K562 (cell line): ENCODE data around the gene CUL1. TPM values are rescaled to one million over a fixed set of nuclear protein-coding genes. Genes with fewer than 3 reads are reported as not detected.
A peak's percentile ranks its signal among the peaks of the same experiment; 100 is the strongest.

Experiments used
- CREBBP ChIP-seq: IDR thresholded peaks from one replicate; pipeline ENCODE4 v1.6.1; 2012; ENCODE audit warnings: low read depth, mild to moderate bottlenecking, control low read depth, inconsistent platforms, low read length
- EWSR1 ChIP-seq: fragments of 450-650 bp; IDR thresholded peaks from 2 replicates; pipeline ENCODE4 v1.6.1; 2018; ENCODE audit warnings: borderline replicate concordance, mild to moderate bottlenecking, low read depth, moderate library complexity; ENCODE audit not compliant: partially characterized antibody
- GTF2E2 ChIP-seq: fragments of 200-800 bp; sonication (Bioruptor generic); IDR thresholded peaks from 2 replicates; pipeline ENCODE4 v1.6.1; 2016; ENCODE audit warnings: missing genetic modification characterization, missing compliant biosample characterization
- HDAC3 ChIP-seq: fragments of 450-650 bp; IDR thresholded peaks from 2 replicates; pipeline ENCODE4 v1.6.1; 2018; ENCODE audit warnings: borderline replicate concordance, mild to moderate bottlenecking, moderate library complexity; ENCODE audit not compliant: partially characterized antibody
- KDM5B ChIP-seq: fragments of 200-600 bp; sonication (generic); IDR thresholded peaks from 2 replicates; pipeline ENCODE4 v1.6.1; 2012; ENCODE audit warnings: low read depth, mild to moderate bottlenecking, moderate library complexity, low read length, control low read depth, inconsistent platforms; ENCODE audit not compliant: insufficient replicate concordance
- LARP7 ChIP-seq: fragments of 450-650 bp; IDR thresholded peaks from 2 replicates; pipeline ENCODE4 v1.6.1; 2016
- MAFG ChIP-seq: fragments of 450-650 bp; conservative IDR thresholded peaks from 2 replicates; pipeline ENCODE4 v1.6.1; 2016; ENCODE audit warnings: missing genetic modification characterization, missing compliant biosample characterization
- NCOA2 ChIP-seq, 2 experiments: fragments of 450-650 bp; IDR thresholded peaks; 2 replicates each; pipeline ENCODE4 v1.6.1; 2018; ENCODE audit warnings: mild to moderate bottlenecking in 2 of 2, moderate library complexity in 1 of 2; ENCODE audit not compliant: partially characterized antibody in 2 of 2
- NFE2 ChIP-seq: IDR thresholded peaks from 2 replicates; pipeline ENCODE4 v1.6.1; 2014; ENCODE audit warnings: antibody characterized with exemption, low read depth
- POLR3G ChIP-seq: IDR thresholded peaks from 2 replicates; pipeline ENCODE4 v1.6.1; 2011; ENCODE audit not compliant: insufficient read length, insufficient replicate concordance; ENCODE audit errors: extremely low read depth
- PTRF ChIP-seq: fragments of 450-650 bp; IDR thresholded peaks from 2 replicates; pipeline ENCODE4 v1.6.1; 2016; ENCODE audit warnings: mild to moderate bottlenecking, missing genetic modification characterization, missing compliant biosample characterization
- SOX6 ChIP-seq: fragments of 450-650 bp; IDR thresholded peaks from 2 replicates; pipeline ENCODE4 v1.6.1; 2014; ENCODE audit warnings: mild to moderate bottlenecking
- TEAD2 ChIP-seq: fragments of 450-650 bp; IDR thresholded peaks from 2 replicates; pipeline ENCODE4 v1.6.1; 2016; ENCODE audit warnings: missing genetic modification characterization, control low read depth, missing compliant biosample characterization
- ZBTB7A ChIP-seq: IDR thresholded peaks from 2 replicates; pipeline ENCODE4 v1.6.1; 2011; ENCODE audit warnings: low read depth, mild to moderate bottlenecking, low read length, moderate library complexity, borderline replicate concordance; ENCODE audit not compliant: control insufficient read depth
- ZNF175 ChIP-seq: fragments of 200-800 bp; sonication (Bioruptor generic); IDR thresholded peaks from 2 replicates; pipeline ENCODE4 v1.6.1; 2016; ENCODE audit warnings: low read depth, mild to moderate bottlenecking, missing genetic modification characterization, missing compliant biosample characterization
- ZNF232 ChIP-seq: sonication (generic); formaldehyde crosslinking; IDR thresholded peaks from 2 replicates; pipeline ENCODE4 v1.8.0; 2022; ENCODE audit warnings: mild to moderate bottlenecking, missing genetic modification reagents
- polyA plus RNA-seq, 8 experiments: library from polyadenylated mRNA; depleted of rRNA in 4 of 8; stranded (reverse) in 5 of 8; unstranded in 3 of 8; fragments of >200 nt; fragmentation: Nextera tagmentation in 2 of 8; fragmentation: Illumina TruSeq in 1 of 8; extraction: Ambion mirVana in 2 of 8; extraction: Trizol in 1 of 8; gene quantifications; 2 replicates each; pipeline versions ENCODE4 v1.2.1 to v1.2.3, GENCODE V29; 2011 to 2014; ENCODE audit warnings: inconsistent platforms in 1 of 8, missing spikeins in 1 of 8
- total RNA-seq, 7 experiments: library from RNA; depleted of rRNA in 6 of 7; stranded (reverse); fragments of >200 nt in 6 of 7; fragmentation: Illumina TruSeq in 2 of 7; extraction: Trizol in 2 of 7; gene quantifications; 2 replicates each; pipeline versions ENCODE4 v1.2.1 to v1.2.3, GENCODE V29; 2011 to 2021; ENCODE audit warnings: low replicate concordance in 1 of 7
- TF ChIP-seq, protein P1 (sequence below): sonication (generic); formaldehyde crosslinking; IDR thresholded peaks from 2 replicates; pipeline ENCODE4 v1.8.1; 2022; ENCODE audit warnings: missing genetic modification reagents
- TF ChIP-seq, protein P2 (sequence below): IDR thresholded peaks from 2 replicates; pipeline ENCODE4 v1.6.1; 2012; ENCODE audit warnings: low read depth, low read length, improper control_type of control experiment, borderline replicate concordance
- TF ChIP-seq, protein P3 (sequence below), 2 experiments: fragments of 450-650 bp; IDR thresholded peaks; 2 replicates each; pipeline ENCODE4 v1.6.1; 2016
- TF ChIP-seq, protein P4 (sequence below): fragments of 450-650 bp; formaldehyde crosslinking; IDR thresholded peaks from 2 replicates; pipeline ENCODE4 v1.4.0; 2020; ENCODE audit warnings: mild to moderate bottlenecking, moderate library complexity
- TF ChIP-seq, protein P5 (sequence below): IDR thresholded peaks from 2 replicates; pipeline ENCODE4 v1.6.1; 2011; ENCODE audit not compliant: insufficient read length; ENCODE audit errors: extremely low read depth

The CUL1 gene
- total and polyA plus RNA-seq, 9 of the 15 experiments (the other 6 are each of a cell fraction or from before 2014, with no cell fraction given): 31.5 to 107 (median 96.5) TPM

DNA sequence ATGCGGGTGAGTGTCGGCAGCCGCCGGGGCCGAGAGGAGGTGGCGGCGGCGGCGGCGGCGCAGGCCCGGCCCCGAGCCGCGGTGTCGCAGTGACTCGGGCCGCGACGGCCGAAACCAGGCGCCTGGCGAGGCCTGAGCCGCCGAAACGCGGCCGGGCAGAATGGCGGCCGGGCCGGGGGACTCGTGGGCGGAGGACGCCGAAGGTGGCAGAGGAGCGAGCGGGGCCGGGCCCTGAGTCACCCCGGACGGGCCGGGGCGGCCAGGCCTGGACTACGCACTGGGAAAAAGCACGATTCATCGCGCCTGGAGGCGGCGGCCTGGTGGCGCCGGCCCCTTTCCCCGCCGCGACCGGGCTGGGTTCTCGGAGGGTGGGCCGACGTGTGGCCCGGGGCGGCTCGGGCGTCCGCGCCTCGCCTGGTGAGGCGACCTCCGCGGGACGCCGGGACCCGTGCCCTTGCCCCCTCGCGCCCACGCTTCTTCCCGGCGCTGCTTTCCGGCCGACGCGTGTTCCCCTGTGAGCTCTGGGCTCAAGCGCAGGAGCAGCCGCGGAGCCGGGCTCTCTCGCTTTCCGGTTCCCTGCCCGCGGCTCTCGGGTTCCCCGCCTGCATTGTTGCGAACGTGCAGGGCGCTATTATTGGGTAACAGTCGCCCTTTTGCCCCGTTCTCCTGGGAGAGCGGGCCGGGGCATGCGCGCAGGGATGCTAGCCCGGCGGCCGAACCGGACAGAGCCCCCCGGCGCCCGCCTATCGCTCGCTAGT is 500 bp downstream of the CUL1 start (continued):
- TF ChIP-seq MAFG (no peak), NFE2 (0 out of 2 replicates have a peak, but pooled peaks have one; percentile 5), ZNF232 (CRISPR knock-in tag) (peak; percentile 76), LARP7 (no peak), ZNF175 (CRISPR knock-in tag) (0 out of 2 replicates have a peak, but pooled peaks have one; percentile 76), TEAD2 (no peak), POLR3G (no peak), NCOA2 (IDR thresholded peaks at IDR 0.05; ENCODE audit: partially characterized antibody in 2 of 2) (no peak), CREBBP (no peak), SOX6 (no peak), GTF2E2 (tag) (peak; percentile 93), PTRF (no peak), HDAC3 (no peak), KDM5B (peak; percentile 62), EWSR1 (no peak), ZBTB7A (no peak)
- TF ChIP-seq, protein P1, sequence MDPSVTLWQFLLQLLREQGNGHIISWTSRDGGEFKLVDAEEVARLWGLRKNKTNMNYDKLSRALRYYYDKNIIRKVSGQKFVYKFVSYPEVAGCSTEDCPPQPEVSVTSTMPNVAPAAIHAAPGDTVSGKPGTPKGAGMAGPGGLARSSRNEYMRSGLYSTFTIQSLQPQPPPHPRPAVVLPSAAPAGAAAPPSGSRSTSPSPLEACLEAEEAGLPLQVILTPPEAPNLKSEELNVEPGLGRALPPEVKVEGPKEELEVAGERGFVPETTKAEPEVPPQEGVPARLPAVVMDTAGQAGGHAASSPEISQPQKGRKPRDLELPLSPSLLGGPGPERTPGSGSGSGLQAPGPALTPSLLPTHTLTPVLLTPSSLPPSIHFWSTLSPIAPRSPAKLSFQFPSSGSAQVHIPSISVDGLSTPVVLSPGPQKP (CRISPR knock-in tag): no peak
- TF ChIP-seq, protein P2, sequence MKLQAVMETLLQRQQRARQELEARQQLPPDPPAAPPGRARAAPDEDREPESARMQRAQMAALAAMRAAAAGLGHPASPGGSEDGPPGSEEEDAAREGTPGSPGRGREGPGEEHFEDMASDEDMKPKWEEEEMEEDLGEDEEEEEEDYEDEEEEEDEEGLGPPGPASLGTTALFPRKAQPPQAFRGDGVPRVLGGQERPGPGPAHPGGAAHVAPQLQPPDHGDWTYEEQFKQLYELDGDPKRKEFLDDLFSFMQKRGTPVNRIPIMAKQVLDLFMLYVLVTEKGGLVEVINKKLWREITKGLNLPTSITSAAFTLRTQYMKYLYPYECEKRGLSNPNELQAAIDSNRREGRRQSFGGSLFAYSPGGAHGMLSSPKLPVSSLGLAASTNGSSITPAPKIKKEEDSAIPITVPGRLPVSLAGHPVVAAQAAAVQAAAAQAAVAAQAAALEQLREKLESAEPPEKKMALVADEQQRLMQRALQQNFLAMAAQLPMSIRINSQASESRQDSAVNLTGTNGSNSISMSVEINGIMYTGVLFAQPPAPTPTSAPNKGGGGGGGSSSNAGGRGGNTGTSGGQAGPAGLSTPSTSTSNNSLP: no peak
- TF ChIP-seq, protein P3, sequence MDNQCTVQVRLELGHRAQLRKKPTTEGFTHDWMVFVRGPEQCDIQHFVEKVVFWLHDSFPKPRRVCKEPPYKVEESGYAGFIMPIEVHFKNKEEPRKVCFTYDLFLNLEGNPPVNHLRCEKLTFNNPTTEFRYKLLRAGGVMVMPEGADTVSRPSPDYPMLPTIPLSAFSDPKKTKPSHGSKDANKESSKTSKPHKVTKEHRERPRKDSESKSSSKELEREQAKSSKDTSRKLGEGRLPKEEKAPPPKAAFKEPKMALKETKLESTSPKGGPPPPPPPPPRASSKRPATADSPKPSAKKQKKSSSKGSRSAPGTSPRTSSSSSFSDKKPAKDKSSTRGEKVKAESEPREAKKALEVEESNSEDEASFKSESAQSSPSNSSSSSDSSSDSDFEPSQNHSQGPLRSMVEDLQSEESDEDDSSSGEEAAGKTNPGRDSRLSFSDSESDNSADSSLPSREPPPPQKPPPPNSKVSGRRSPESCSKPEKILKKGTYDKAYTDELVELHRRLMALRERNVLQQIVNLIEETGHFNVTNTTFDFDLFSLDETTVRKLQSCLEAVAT (IDR thresholded peaks at IDR 0.05): no peak
- TF ChIP-seq, protein P4, sequence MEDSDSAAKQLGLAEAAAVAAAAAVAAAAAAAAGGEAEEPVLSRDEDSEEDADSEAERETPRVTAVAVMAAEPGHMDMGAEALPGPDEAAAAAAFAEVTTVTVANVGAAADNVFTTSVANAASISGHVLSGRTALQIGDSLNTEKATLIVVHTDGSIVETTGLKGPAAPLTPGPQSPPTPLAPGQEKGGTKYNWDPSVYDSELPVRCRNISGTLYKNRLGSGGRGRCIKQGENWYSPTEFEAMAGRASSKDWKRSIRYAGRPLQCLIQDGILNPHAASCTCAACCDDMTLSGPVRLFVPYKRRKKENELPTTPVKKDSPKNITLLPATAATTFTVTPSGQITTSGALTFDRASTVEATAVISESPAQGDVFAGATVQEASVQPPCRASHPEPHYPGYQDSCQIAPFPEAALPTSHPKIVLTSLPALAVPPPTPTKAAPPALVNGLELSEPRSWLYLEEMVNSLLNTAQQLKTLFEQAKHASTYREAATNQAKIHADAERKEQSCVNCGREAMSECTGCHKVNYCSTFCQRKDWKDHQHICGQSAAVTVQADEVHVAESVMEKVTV: no peak
- TF ChIP-seq, protein P5, sequence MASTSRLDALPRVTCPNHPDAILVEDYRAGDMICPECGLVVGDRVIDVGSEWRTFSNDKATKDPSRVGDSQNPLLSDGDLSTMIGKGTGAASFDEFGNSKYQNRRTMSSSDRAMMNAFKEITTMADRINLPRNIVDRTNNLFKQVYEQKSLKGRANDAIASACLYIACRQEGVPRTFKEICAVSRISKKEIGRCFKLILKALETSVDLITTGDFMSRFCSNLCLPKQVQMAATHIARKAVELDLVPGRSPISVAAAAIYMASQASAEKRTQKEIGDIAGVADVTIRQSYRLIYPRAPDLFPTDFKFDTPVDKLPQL: no peak
